ENCODE measurements around the gene FUT4. TPM values are rescaled to one million over a fixed set of nuclear protein-coding genes. Genes with fewer than 3 reads are reported as not detected.

The FUT4 gene
- total RNA-seq, 1 donor, result 7.2 TPM

DNA sequence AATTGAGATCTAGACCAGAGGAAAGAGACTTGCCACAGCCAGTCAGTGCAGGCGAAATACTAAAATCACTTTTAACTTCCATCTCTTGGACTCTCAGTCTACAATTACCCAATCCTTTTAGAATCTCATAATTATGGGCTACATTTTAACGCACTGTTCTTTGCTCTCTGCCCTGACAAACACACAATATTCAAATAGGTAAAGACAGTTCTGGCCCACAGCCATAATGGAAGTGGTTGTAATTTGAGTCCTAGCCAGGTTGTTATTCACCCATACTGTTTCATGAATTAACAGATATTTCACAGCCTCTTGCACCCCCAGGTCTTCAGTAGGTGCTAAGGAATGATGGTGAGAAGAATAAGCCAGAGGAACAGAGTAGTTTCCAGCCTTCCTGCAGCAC is 30.6 kb upstream of the FUT4 start:
- H4K20me1 ChIP-seq (ENCODE audit: insufficient read depth, low read length), result no peaks in the 10 kb centered on the region
- H3K79me2 ChIP-seq (ENCODE audit: insufficient read depth, low read length), result no peaks in the 10 kb centered on the region
- TF ChIP-seq, protein P1, sequence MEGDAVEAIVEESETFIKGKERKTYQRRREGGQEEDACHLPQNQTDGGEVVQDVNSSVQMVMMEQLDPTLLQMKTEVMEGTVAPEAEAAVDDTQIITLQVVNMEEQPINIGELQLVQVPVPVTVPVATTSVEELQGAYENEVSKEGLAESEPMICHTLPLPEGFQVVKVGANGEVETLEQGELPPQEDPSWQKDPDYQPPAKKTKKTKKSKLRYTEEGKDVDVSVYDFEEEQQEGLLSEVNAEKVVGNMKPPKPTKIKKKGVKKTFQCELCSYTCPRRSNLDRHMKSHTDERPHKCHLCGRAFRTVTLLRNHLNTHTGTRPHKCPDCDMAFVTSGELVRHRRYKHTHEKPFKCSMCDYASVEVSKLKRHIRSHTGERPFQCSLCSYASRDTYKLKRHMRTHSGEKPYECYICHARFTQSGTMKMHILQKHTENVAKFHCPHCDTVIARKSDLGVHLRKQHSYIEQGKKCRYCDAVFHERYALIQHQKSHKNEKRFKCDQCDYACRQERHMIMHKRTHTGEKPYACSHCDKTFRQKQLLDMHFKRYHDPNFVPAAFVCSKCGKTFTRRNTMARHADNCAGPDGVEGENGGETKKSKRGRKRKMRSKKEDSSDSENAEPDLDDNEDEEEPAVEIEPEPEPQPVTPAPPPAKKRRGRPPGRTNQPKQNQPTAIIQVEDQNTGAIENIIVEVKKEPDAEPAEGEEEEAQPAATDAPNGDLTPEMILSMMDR (IDR thresholded peaks at IDR 0.05; ENCODE audit: extremely low read depth, low read depth, low read length), result no peak
- H3K27me3 ChIP-seq (ENCODE audit: insufficient read depth, low read length), result peaks cover 11% of the 10 kb centered on the region
- no peak for DNase-seq (ENCODE audit: insufficient read length, low spot score, missing footprints)
- no peak overlapping the region for H3K4me3 ChIP-seq (ENCODE audit: insufficient read depth, low read length)
- peak overlapping the region; percentile 82 for H3K4me2 ChIP-seq (ENCODE audit: insufficient read depth, low read length)
- H3K9me3 ChIP-seq (ENCODE audit: low read depth, low read length), result no peaks in the 10 kb centered on the region
- H3K36me3 ChIP-seq (ENCODE audit: insufficient read depth, low read length), result no peaks in the 10 kb centered on the region
- H3K4me1 ChIP-seq (ENCODE audit: insufficient read depth, low read length), result peaks cover 4% of the 10 kb centered on the region
- H2AFZ ChIP-seq (ENCODE audit: low read length), result no peak overlapping the region
- H3K27ac ChIP-seq (ENCODE audit: low read depth, low read length), result no peak overlapping the region

DNA sequence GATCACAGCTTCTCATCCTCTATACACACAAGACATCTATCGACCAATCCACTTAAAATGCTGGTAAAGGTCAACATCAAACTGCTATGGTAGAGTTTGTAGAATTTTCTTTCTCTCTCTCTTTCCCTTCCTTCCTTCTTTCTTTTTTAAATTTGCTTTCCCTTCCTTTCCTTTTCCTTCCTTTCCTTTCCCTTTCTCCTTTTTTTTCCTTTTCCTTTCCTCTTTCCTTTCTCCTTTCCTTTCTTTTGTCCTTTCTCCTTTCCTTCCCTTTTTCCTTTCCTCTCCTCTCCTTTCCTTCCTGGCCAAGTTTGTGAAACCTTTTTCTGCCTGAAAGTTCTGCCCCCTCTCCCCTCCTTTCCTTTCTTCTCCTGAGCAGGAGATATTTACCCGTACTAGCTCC is 28.3 kb upstream of the FUT4 start:
- no peak overlapping the region for H2AFZ ChIP-seq (ENCODE audit: low read length)
- no peaks in the 10 kb centered on the region for H3K9me3 ChIP-seq (ENCODE audit: low read depth, low read length)
- peaks cover 4% of the 10 kb centered on the region for H3K4me1 ChIP-seq (ENCODE audit: insufficient read depth, low read length)
- H3K27ac ChIP-seq (ENCODE audit: low read depth, low read length), result no peak overlapping the region
- H3K36me3 ChIP-seq (ENCODE audit: insufficient read depth, low read length), result no peaks in the 10 kb centered on the region
- H3K4me3 ChIP-seq (ENCODE audit: insufficient read depth, low read length), result no peak overlapping the region
- no peaks in the 10 kb centered on the region for H3K79me2 ChIP-seq (ENCODE audit: insufficient read depth, low read length)
- TF ChIP-seq, protein P1 (IDR thresholded peaks at IDR 0.05; ENCODE audit: extremely low read depth, low read depth, low read length), result no peak
- DNase-seq (ENCODE audit: insufficient read length, low spot score, missing footprints), result no peak
- peaks cover 11% of the 10 kb centered on the region for H3K27me3 ChIP-seq (ENCODE audit: insufficient read depth, low read length)
- no peak overlapping the region for H3K4me2 ChIP-seq (ENCODE audit: insufficient read depth, low read length)
- H4K20me1 ChIP-seq (ENCODE audit: insufficient read depth, low read length), result no peaks in the 10 kb centered on the region

DNA sequence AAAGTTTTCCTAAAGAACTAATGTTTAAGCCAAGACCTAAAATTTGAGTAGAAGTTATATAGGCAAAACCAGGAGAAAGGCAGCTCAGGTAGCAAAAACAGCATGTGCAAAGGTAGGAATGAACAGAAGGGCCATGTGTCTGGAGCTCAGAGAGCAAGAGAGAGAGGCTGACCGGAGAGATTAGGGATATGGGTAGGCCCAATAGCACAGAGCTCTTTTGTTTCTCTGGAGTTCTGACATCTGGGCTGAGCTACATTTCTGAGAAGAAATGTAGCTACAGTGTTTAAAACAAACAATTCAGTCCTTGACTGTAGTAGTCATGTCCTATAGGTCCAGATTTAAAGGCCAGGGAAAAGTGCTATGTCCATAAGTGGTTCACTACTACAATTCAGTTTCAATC is 27.0 kb upstream of the FUT4 start:
- Histone ChIP-seq H3K4me2 (ENCODE audit: insufficient read depth, low read length) (no peak overlapping the region), H3K79me2 (ENCODE audit: insufficient read depth, low read length) (no peaks in the 10 kb centered on the region), H3K4me1 (ENCODE audit: insufficient read depth, low read length) (peaks cover 4% of the 10 kb centered on the region), H3K36me3 (ENCODE audit: insufficient read depth, low read length) (no peaks in the 10 kb centered on the region), H3K9me3 (ENCODE audit: low read depth, low read length) (no peaks in the 10 kb centered on the region), H4K20me1 (ENCODE audit: insufficient read depth, low read length) (no peaks in the 10 kb centered on the region), H3K4me3 (ENCODE audit: insufficient read depth, low read length) (no peak overlapping the region), H3K27ac (ENCODE audit: low read depth, low read length) (no peak overlapping the region), H3K27me3 (ENCODE audit: insufficient read depth, low read length) (peaks cover 7% of the 10 kb centered on the region), H2AFZ (ENCODE audit: low read length) (no peak overlapping the region)
- TF ChIP-seq, protein P1 (IDR thresholded peaks at IDR 0.05; ENCODE audit: extremely low read depth, low read depth, low read length), result no peak
- DNase-seq (ENCODE audit: insufficient read length, low spot score, missing footprints), result no peak

DNA sequence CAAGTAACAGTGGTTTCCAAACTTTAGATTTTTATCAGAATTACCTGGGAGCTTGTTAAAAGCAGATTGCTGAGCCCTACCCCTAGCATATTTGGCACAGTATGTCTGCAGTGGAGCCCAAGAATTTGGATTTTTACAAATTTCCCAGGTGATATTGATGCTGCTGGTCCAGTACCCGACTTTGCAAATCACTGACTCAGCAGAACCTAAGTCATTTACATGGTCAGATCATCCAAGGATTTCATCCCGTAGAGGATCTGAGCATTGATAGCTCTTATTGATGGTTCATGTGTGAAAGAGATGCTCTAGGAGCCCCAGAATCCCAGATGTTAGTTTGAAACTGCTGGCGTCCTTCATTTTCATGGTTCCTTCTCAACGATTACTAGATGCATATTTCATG is 25.4 kb upstream of the FUT4 start:
- Histone ChIP-seq H2AFZ (ENCODE audit: low read length) (no peak overlapping the region), H3K36me3 (ENCODE audit: insufficient read depth, low read length) (no peaks in the 10 kb centered on the region), H3K27me3 (ENCODE audit: insufficient read depth, low read length) (peaks cover 6% of the 10 kb centered on the region), H3K27ac (ENCODE audit: low read depth, low read length) (no peak overlapping the region), H3K79me2 (ENCODE audit: insufficient read depth, low read length) (no peaks in the 10 kb centered on the region), H3K4me1 (ENCODE audit: insufficient read depth, low read length) (no peaks in the 10 kb centered on the region), H4K20me1 (ENCODE audit: insufficient read depth, low read length) (no peaks in the 10 kb centered on the region), H3K9me3 (ENCODE audit: low read depth, low read length) (no peaks in the 10 kb centered on the region), H3K4me3 (ENCODE audit: insufficient read depth, low read length) (no peak overlapping the region), H3K4me2 (ENCODE audit: insufficient read depth, low read length) (no peak overlapping the region)
- no peak for DNase-seq (ENCODE audit: insufficient read length, low spot score, missing footprints)
- TF ChIP-seq, protein P1 (IDR thresholded peaks at IDR 0.05; ENCODE audit: extremely low read depth, low read depth, low read length), result no peak

Data from osteoblast (primary cell).